ENCODE results near the gene ADAM22.

The ADAM22 gene

GRCh38 chr7:88226886-88227516 lies 292.9 kb downstream of the ADAM22 start:
- Histone ChIP-seq H3K9me3 (ENCODE audit: insufficient read depth, low read length) (no peaks in the 10 kb centered on the region), H3K9me2 (replicated peaks; ENCODE audit: insufficient read depth, low read length) (no peaks in the 10 kb centered on the region), H3K79me2 (ENCODE audit: insufficient read depth, low read length) (no peaks in the 10 kb centered on the region), H3K36me3 (ENCODE audit: low read length) (no peaks in the 10 kb centered on the region), H3K4me2 (ENCODE audit: low read depth, low read length, poor library complexity, severe bottlenecking) (no peak overlapping the region), H3K27ac (ENCODE audit: low read depth, low read length) (no peak overlapping the region), H3K27me3 (ENCODE audit: low read length) (no peaks in the 10 kb centered on the region), H3K9ac (ENCODE audit: low read length) (no peak overlapping the region), H3K4me3 (ENCODE audit: insufficient read depth, low read length, poor library complexity, severe bottlenecking) (no peak overlapping the region), H2AFZ (ENCODE audit: low read depth, low read length, severe bottlenecking) (no peak overlapping the region), H4K20me1 (ENCODE audit: low read depth, low read length) (no peaks in the 10 kb centered on the region), H3F3A (ENCODE audit: insufficient read depth) (no peaks in the 10 kb centered on the region)
- TF ChIP-seq CTCF (IDR thresholded peaks at IDR 0.05; ENCODE audit: insufficient read depth, low read length, poor library complexity, severe bottlenecking) (no peak), EZH2phosphoT487 (conservative IDR thresholded peaks at IDR 0.05; ENCODE audit: low read length) (no peak)

GRCh38 chr7:88229302-88229995 lies 295.4 kb downstream of the ADAM22 start:
- Histone ChIP-seq H2AFZ (ENCODE audit: low read depth, low read length, severe bottlenecking) (no peak overlapping the region), H3K4me2 (ENCODE audit: low read depth, low read length, poor library complexity, severe bottlenecking) (no peak overlapping the region), H3K9me2 (replicated peaks; ENCODE audit: insufficient read depth, low read length) (no peaks in the 10 kb centered on the region), H3K9ac (ENCODE audit: low read length) (no peak overlapping the region), H3K9me3 (ENCODE audit: insufficient read depth, low read length) (no peaks in the 10 kb centered on the region), H3K27me3 (ENCODE audit: low read length) (no peaks in the 10 kb centered on the region), H4K20me1 (ENCODE audit: low read depth, low read length) (no peaks in the 10 kb centered on the region), H3F3A (ENCODE audit: insufficient read depth) (no peaks in the 10 kb centered on the region), H3K27ac (ENCODE audit: low read depth, low read length) (no peak overlapping the region), H3K79me2 (ENCODE audit: insufficient read depth, low read length) (no peaks in the 10 kb centered on the region), H3K4me3 (ENCODE audit: insufficient read depth, low read length, poor library complexity, severe bottlenecking) (no peak overlapping the region), H3K36me3 (ENCODE audit: low read length) (no peaks in the 10 kb centered on the region)
- TF ChIP-seq CTCF (IDR thresholded peaks at IDR 0.05; ENCODE audit: insufficient read depth, low read length, poor library complexity, severe bottlenecking), result no peak
- no peak for TF ChIP-seq EZH2phosphoT487 (conservative IDR thresholded peaks at IDR 0.05; ENCODE audit: low read length)

GRCh38 chr7:88230646-88231045 lies 296.6 kb downstream of the ADAM22 start:
- Histone ChIP-seq H2AFZ (ENCODE audit: low read depth, low read length, severe bottlenecking) (no peak overlapping the region), H3K79me2 (ENCODE audit: insufficient read depth, low read length) (no peaks in the 10 kb centered on the region), H3K27me3 (ENCODE audit: low read length) (no peaks in the 10 kb centered on the region), H4K20me1 (ENCODE audit: low read depth, low read length) (no peaks in the 10 kb centered on the region), H3F3A (ENCODE audit: insufficient read depth) (no peaks in the 10 kb centered on the region), H3K27ac (ENCODE audit: low read depth, low read length) (no peak overlapping the region), H3K4me2 (ENCODE audit: low read depth, low read length, poor library complexity, severe bottlenecking) (no peak overlapping the region), H3K9ac (ENCODE audit: low read length) (no peak overlapping the region), H3K9me2 (replicated peaks; ENCODE audit: insufficient read depth, low read length) (no peaks in the 10 kb centered on the region), H3K9me3 (ENCODE audit: insufficient read depth, low read length) (no peaks in the 10 kb centered on the region), H3K4me3 (ENCODE audit: insufficient read depth, low read length, poor library complexity, severe bottlenecking) (no peak overlapping the region), H3K36me3 (ENCODE audit: low read length) (no peaks in the 10 kb centered on the region)
- no peak for TF ChIP-seq CTCF (IDR thresholded peaks at IDR 0.05; ENCODE audit: insufficient read depth, low read length, poor library complexity, severe bottlenecking)
- TF ChIP-seq EZH2phosphoT487 (conservative IDR thresholded peaks at IDR 0.05; ENCODE audit: low read length), result no peak
